WTC11 (cell line): ENCODE results near the gene CORO2B.

Experiments used
- CREB1 ChIP-seq: sonication (generic); formaldehyde crosslinking; IDR thresholded peaks from 2 replicates; pipeline ENCODE4 v1.8.0; 2023; ENCODE audit warnings: mild to moderate bottlenecking, missing genetic modification reagents
- CREM ChIP-seq: sonication (generic); formaldehyde crosslinking; IDR thresholded peaks from 2 replicates; pipeline ENCODE4 v1.8.1; 2022; ENCODE audit warnings: mild to moderate bottlenecking, missing genetic modification reagents, moderate library complexity
- CTCF ChIP-seq: fragments of 200-600 bp; IDR thresholded peaks from 2 replicates; pipeline ENCODE4 v1.8.0; 2022; ENCODE audit warnings: antibody characterized with exemption
- E2F5 ChIP-seq: sonication (generic); formaldehyde crosslinking; IDR thresholded peaks from 2 replicates; pipeline ENCODE4 v1.8.1; 2022; ENCODE audit warnings: mild to moderate bottlenecking, moderate library complexity, missing genetic modification reagents
- ESRRA ChIP-seq: sonication (generic); formaldehyde crosslinking; IDR thresholded peaks from 2 replicates; pipeline ENCODE4 v1.8.1; 2022; ENCODE audit warnings: mild to moderate bottlenecking, missing genetic modification reagents, borderline replicate concordance
- HMGXB4 ChIP-seq: sonication (generic); formaldehyde crosslinking; IDR thresholded peaks from 2 replicates; pipeline ENCODE4 v1.8.1; 2023; ENCODE audit warnings: mild to moderate bottlenecking, moderate library complexity, missing genetic modification reagents
- KAT7 ChIP-seq: sonication (generic); formaldehyde crosslinking; IDR thresholded peaks from 2 replicates; pipeline ENCODE4 v1.8.1; 2023; ENCODE audit warnings: missing genetic modification reagents, mild to moderate bottlenecking, borderline replicate concordance
- NR2C2 ChIP-seq: sonication (generic); formaldehyde crosslinking; IDR thresholded peaks from 2 replicates; pipeline ENCODE4 v1.8.0; 2022; ENCODE audit warnings: mild to moderate bottlenecking, missing genetic modification reagents
- ZNF121 ChIP-seq: sonication (generic); formaldehyde crosslinking; IDR thresholded peaks from 2 replicates; pipeline ENCODE4 v1.8.0; 2023; ENCODE audit warnings: missing genetic modification reagents
- ZNF423 ChIP-seq: fragments of 250-450 bp; sonication (Bioruptor Pico); IDR thresholded peaks from 2 replicates; pipeline ENCODE4 v2.1.2; 2022; ENCODE audit warnings: mild to moderate bottlenecking, moderate library complexity

- TF ChIP-seq HMGXB4 (CRISPR knock-in tag) (no peak), CREB1 (CRISPR knock-in tag) (no peak), E2F5 (CRISPR knock-in tag) (no peak), CREM (CRISPR knock-in tag) (no peak), ESRRA (CRISPR knock-in tag) (no peak), CTCF (no peak), ZNF423 (CRISPR knock-in tag) (no peak), NR2C2 (CRISPR knock-in tag) (no peak), KAT7 (CRISPR knock-in tag) (no peak), ZNF121 (CRISPR knock-in tag) (no peak)
Measured at GRCh38 chr15:68584756-68585573, 6.2 kb downstream of the CORO2B start.
